PC-3 (cell line): ENCODE data around the gene ZNF697. TPM values are rescaled to one million over a fixed set of nuclear protein-coding genes. Genes with fewer than 3 reads are reported as not detected.

ENCODE experiments used
- ATAC-seq: fragments of 200-7000 bp; cut with Tn5 transposase; 2 replicates; pipeline ENCODE4 v1.9.1; 2020; ENCODE audit warnings: mild to moderate bottlenecking, moderate library complexity
- BruUV-seq: library from RNA; stranded (reverse); fragments of 400-500 nt; replicated peaks from 2 replicates; lab custom pipeline; 2021; lab: Mats Ljungman, UMichigan
- CTCF ChIA-PET: fragments of 300-600 bp; sonication (Branson Sonifier 250); formaldehyde crosslinking; loops from one replicate; lab custom pipeline; 2022; ENCODE audit warnings: antibody characterized with exemption; lab: Charles Lee
- POLR2A ChIA-PET: fragments of 300-600 bp; sonication (Branson Sonifier 250); formaldehyde crosslinking; loops from one replicate; lab custom pipeline; 2022; ENCODE audit warnings: antibody characterized with exemption; ENCODE audit not compliant: unreplicated experiment; lab: Charles Lee
- DNase-seq: peaks from one replicate; pipeline ENCODE4 v3.0.0-alpha.2; 2015
- H2AFZ ChIP-seq: fragments of 300-600 bp; sonication (generic); 2 replicates; pipeline ENCODE4 v1.6.0; 2016; ENCODE audit warnings: antibody characterized with exemption, low read length
- H3F3A ChIP-seq: fragments of 300-600 bp; sonication (generic); one replicate; pipeline ENCODE4 v1.6.0; 2017; ENCODE audit warnings: antibody characterized with exemption, low read length, control low read depth, mild to moderate bottlenecking; ENCODE audit not compliant: unreplicated experiment
- H3K27ac ChIP-seq: fragments of 300-600 bp; sonication (generic); 2 replicates; pipeline ENCODE4 v1.5.1; 2016; ENCODE audit warnings: mild to moderate bottlenecking, low read length
- H3K27me3 ChIP-seq: fragments of 300-600 bp; sonication (generic); 2 replicates; pipeline ENCODE4 v1.6.1; 2016; ENCODE audit warnings: low read length, mixed read lengths
- H3K36me3 ChIP-seq: fragments of 300-600 bp; sonication (generic); 2 replicates; pipeline ENCODE4 v1.6.1; 2016; ENCODE audit warnings: low read depth, mixed run types, low read length, mixed read lengths
- H3K4me1 ChIP-seq: fragments of 300-600 bp; sonication (generic); 2 replicates; pipeline ENCODE4 v1.5.1; 2016; ENCODE audit warnings: low read length; ENCODE audit not compliant: insufficient read depth
- H3K4me2 ChIP-seq: fragments of 300-600 bp; sonication (generic); 2 replicates; pipeline ENCODE4 v1.6.0; 2016; ENCODE audit warnings: low read length
- H3K4me3 ChIP-seq: fragments of 300-600 bp; sonication (generic); 2 replicates; pipeline ENCODE4 v1.5.1; 2016; ENCODE audit warnings: mild to moderate bottlenecking, low read length, mixed read lengths
- H3K79me2 ChIP-seq: fragments of 300-600 bp; sonication (generic); 2 replicates; pipeline ENCODE4 v1.6.1; 2017; ENCODE audit warnings: low read length, mixed read lengths
- H3K9ac ChIP-seq: fragments of 300-600 bp; sonication (generic); 2 replicates; pipeline ENCODE4 v1.6.0; 2016; ENCODE audit warnings: mild to moderate bottlenecking, low read length
- H3K9me2 ChIP-seq: fragments of 300-600 bp; sonication (generic); replicated peaks from 2 replicates; pipeline ENCODE4 v1.6.1; 2016; ENCODE audit warnings: mixed run types, low read length, mixed read lengths
- H3K9me3 ChIP-seq: fragments of 300-600 bp; sonication (generic); 2 replicates; pipeline ENCODE4 v1.6.1; 2016; ENCODE audit warnings: low read length, mixed read lengths
- H4K20me1 ChIP-seq: fragments of 300-600 bp; sonication (generic); 2 replicates; pipeline ENCODE4 v1.6.1; 2016; ENCODE audit warnings: low read length, mixed read lengths
- CTCF ChIP-seq: fragments of 300-600 bp; sonication (generic); conservative IDR thresholded peaks from 2 replicates; pipeline ENCODE4 v1.5.1; 2017; ENCODE audit warnings: antibody characterized with exemption, low read depth, mild to moderate bottlenecking, low read length
- EZH2 ChIP-seq: fragments of 300-600 bp; sonication (generic); IDR thresholded peaks from one replicate; pipeline ENCODE4 v1.6.1; 2017; ENCODE audit warnings: antibody characterized with exemption, mild to moderate bottlenecking, low read length; ENCODE audit not compliant: unreplicated experiment
- EZH2phosphoT487 ChIP-seq: fragments of 300-600 bp; sonication (generic); IDR thresholded peaks from 2 replicates; pipeline ENCODE4 v1.6.1; 2018; ENCODE audit warnings: mild to moderate bottlenecking, antibody characterized with exemption, low read length, borderline replicate concordance
- intact Hi-C: fragments of 100-400 bp; cut with micrococcal nuclease; formaldehyde crosslinking; loops from 2 replicates; pipeline ENCODE4 v1.9.0; 2023
- total RNA-seq: library from RNA; depleted of rRNA; stranded (reverse); fragments of >200 nt; gene quantifications from 2 replicates; pipeline ENCODE4 v1.2.3, GENCODE V29; 2014

The ZNF697 gene
- total RNA-seq, 1 experiment from 2014 or later: 5.3 TPM

- no peak overlapping the region for H3K4me2 ChIP-seq
- no peak overlapping the region for H3K9ac ChIP-seq
- no peak for DNase-seq
- POLR2A ChIA-PET: no interaction called here
- H3K36me3 ChIP-seq: peaks cover 3% of the 10 kb centered on the region; the same call in 1 of the 2 replicates
- H3K4me3 ChIP-seq: no peak overlapping the region
- H3K27ac ChIP-seq: no peak overlapping the region
- ATAC-seq: no peak
- CTCF ChIA-PET: no interaction called here
- no peak overlapping the region for H2AFZ ChIP-seq
- H3K9me2 ChIP-seq: no peaks in the 10 kb centered on the region
- no peaks in the 10 kb centered on the region for H3K4me1 ChIP-seq
- no peak for TF ChIP-seq EZH2
- no peak for TF ChIP-seq CTCF
- TF ChIP-seq EZH2phosphoT487: no peak
- no peaks in the 10 kb centered on the region for H3K27me3 ChIP-seq
- no TSS peak for BruUV-seq
- H3K79me2 ChIP-seq: no peaks in the 10 kb centered on the region
- H3K9me3 ChIP-seq: no peaks in the 10 kb centered on the region
- intact Hi-C loops: no loop called here
- no peaks in the 10 kb centered on the region for H4K20me1 ChIP-seq
- no peaks in the 10 kb centered on the region for H3F3A ChIP-seq
These were observed 25.5 kb downstream of the ZNF697 start for GRCh38 chr1:119622311-119623192.

GRCh38 chr1:119621705-119622104 is 26.4 kb downstream of the ZNF697 start:
- no peaks in the 10 kb centered on the region for H3K79me2 ChIP-seq
- ATAC-seq (no peak), DNase-seq (no peak)
- H2AFZ ChIP-seq: no peak overlapping the region
- H3K36me3 ChIP-seq: 0 out of 2 replicates have a peak, but pooled peaks cover 3% of the 10 kb centered on the region
- H3K9me2 ChIP-seq: no peaks in the 10 kb centered on the region
- no peaks in the 10 kb centered on the region for H3K4me1 ChIP-seq
- CTCF ChIA-PET: no interaction called here
- H3K9ac ChIP-seq: no peak overlapping the region
- no peaks in the 10 kb centered on the region for H3K9me3 ChIP-seq
- no peaks in the 10 kb centered on the region for H4K20me1 ChIP-seq
- H3K27me3 ChIP-seq: no peaks in the 10 kb centered on the region
- H3K4me3 ChIP-seq: no peak overlapping the region
- POLR2A ChIA-PET: no interaction called here
- intact Hi-C loops: no loop called here
- H3K27ac ChIP-seq: no peak overlapping the region
- BruUV-seq: no TSS peak
- no peaks in the 10 kb centered on the region for H3F3A ChIP-seq
- H3K4me2 ChIP-seq: no peak overlapping the region
- TF ChIP-seq EZH2phosphoT487: no peak
- no peak for TF ChIP-seq EZH2
- TF ChIP-seq CTCF: no peak
